Tibial nerve (tissue), 4 donors: ENCODE data around the gene B3GALT5.

Experiments used
- CTCF ChIP-seq, 5 experiments: fragments of 200-600 bp in 3 of 5; fragments of 450-650 bp in 2 of 5; sonication (generic) in 3 of 5; IDR thresholded peaks; one replicate each; pipeline ENCODE4 v1.5.1; 2016 to 2019; ENCODE audit warnings: antibody characterized with exemption in 5 of 5, mild to moderate bottlenecking in 3 of 5, moderate library complexity in 2 of 5
- EP300 ChIP-seq, 2 donors: sonication (generic); formaldehyde crosslinking; IDR thresholded peaks; one replicate each; pipeline ENCODE4 v1.6.1; 2017; ENCODE audit warnings: antibody characterized with exemption in 2 of 2, mild to moderate bottlenecking in 1 of 2
- POLR2A ChIP-seq, 2 donors: fragments of 450-650 bp; IDR thresholded peaks; one replicate each; pipeline ENCODE4 v1.6.1; 2017; ENCODE audit warnings: antibody characterized with exemption in 2 of 2, mild to moderate bottlenecking in 2 of 2, moderate library complexity in 2 of 2

GRCh38 chr21:39714331-39714730 lies 101.6 kb downstream of the B3GALT5 start:
- no peak for TF ChIP-seq CTCF (IDR thresholded peaks at IDR 0.05)
- no peak for TF ChIP-seq POLR2A (IDR thresholded peaks at IDR 0.05)
- TF ChIP-seq EP300 (IDR thresholded peaks at IDR 0.05): no peak
